RWPE1 (cell line): ENCODE data around the gene RHNO1.

ENCODE experiments used
- CTCF ChIA-PET: fragments of 350-600 bp; sonication (Branson Sonifier 250); formaldehyde crosslinking; extraction: SDS; loops from one replicate; lab custom pipeline; 2021; lab: Yijun Ruan, JAX
- POLR2A ChIA-PET: fragments of 400-600 bp; formaldehyde crosslinking; extraction: SDS; loops from one replicate; lab custom pipeline; 2020; ENCODE audit warnings: antibody characterized with exemption; ENCODE audit not compliant: low non-redundant PET; lab: Yijun Ruan, JAX
- DNase-seq: peaks from one replicate; pipeline ENCODE4 v3.0.0; 2012; ENCODE audit warnings: low spot score
- H3K27ac ChIP-seq: fragments of 450-650 bp; 2 replicates; pipeline ENCODE4 v1.5.1; 2017
- TF ChIP-seq, protein P1 (sequence below): fragments of 450-650 bp; conservative IDR thresholded peaks from 2 replicates; pipeline ENCODE4 v1.5.1; 2017; ENCODE audit warnings: low read depth, mild to moderate bottlenecking

The RHNO1 gene

DNA sequence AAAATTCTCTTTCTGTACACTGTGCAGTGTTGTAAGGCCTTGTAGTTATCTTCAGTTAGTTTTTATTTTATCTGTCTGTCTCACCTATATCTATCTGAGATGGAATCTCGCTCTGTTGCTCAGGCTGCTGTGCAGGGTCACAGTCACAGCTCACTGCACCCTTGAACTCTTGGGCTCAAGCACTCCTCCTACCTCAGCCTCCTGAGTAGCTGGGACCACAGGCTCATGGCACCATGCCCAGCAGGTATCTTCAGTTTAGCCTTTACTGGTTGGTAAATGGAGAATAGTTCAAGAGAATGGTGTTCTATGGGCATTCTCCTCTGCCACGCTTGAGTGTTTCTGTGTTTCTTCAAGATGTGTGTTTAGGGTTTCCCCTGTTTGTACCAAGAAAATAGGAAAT is 27.2 kb downstream of the RHNO1 start:
- POLR2A ChIA-PET: no interaction called here
- CTCF ChIA-PET: no interaction called here
- TF ChIP-seq, protein P1, sequence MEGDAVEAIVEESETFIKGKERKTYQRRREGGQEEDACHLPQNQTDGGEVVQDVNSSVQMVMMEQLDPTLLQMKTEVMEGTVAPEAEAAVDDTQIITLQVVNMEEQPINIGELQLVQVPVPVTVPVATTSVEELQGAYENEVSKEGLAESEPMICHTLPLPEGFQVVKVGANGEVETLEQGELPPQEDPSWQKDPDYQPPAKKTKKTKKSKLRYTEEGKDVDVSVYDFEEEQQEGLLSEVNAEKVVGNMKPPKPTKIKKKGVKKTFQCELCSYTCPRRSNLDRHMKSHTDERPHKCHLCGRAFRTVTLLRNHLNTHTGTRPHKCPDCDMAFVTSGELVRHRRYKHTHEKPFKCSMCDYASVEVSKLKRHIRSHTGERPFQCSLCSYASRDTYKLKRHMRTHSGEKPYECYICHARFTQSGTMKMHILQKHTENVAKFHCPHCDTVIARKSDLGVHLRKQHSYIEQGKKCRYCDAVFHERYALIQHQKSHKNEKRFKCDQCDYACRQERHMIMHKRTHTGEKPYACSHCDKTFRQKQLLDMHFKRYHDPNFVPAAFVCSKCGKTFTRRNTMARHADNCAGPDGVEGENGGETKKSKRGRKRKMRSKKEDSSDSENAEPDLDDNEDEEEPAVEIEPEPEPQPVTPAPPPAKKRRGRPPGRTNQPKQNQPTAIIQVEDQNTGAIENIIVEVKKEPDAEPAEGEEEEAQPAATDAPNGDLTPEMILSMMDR: no peak
- H3K27ac ChIP-seq: no peak overlapping the region
- DNase-seq: no peak

DNA sequence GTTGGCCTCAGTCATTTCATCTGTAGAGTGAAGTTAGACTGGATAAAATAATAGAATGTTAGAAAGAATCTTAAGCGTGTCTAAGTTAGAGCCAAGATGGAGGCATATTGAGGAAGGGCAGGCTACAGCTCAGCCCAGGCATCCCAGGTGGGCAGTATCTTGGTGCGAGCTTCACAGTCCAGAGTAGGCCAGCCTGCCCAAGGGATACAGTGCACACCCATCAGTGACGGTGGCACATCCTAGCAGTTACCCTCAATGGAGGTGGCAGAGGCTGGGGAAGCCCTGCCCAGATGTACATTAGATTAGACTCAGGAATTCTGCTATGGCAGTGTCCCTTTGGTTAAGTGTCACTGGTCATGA is 35.2 kb downstream of the RHNO1 start:
- no peak overlapping the region for H3K27ac ChIP-seq
- CTCF ChIA-PET: interaction anchor here (0.6 kb wide), 1 partner anchor 12 kb away, joined by 4 read pairs; no protein-coding TSS in a partner anchor
- DNase-seq: no peak
- TF ChIP-seq, protein P1: no peak
- POLR2A ChIA-PET: no interaction called here

DNA sequence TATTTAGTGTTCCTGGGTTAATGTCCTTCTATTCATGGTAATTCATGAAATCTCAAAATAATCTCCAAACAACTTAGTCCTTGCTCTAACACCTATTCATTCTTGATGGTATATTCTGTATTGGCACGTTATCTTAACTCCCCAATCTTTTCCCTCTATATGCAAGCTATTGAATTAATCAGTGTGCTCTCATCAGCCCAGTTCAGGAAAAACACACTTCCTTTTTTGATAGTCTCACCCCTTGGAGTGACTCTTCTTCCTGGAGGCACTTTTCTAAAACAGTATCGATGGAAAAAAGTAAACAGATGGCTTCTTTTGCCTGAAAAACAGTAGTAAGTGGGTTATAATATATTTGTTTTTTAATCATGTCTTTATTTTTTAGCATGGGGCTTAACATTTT is 42.2 kb downstream of the RHNO1 start:
- ChIA-PET CTCF (no interaction called here), POLR2A (no interaction called here)
- no peak overlapping the region for H3K27ac ChIP-seq
- DNase-seq: no peak
- TF ChIP-seq, protein P1: no peak

DNA sequence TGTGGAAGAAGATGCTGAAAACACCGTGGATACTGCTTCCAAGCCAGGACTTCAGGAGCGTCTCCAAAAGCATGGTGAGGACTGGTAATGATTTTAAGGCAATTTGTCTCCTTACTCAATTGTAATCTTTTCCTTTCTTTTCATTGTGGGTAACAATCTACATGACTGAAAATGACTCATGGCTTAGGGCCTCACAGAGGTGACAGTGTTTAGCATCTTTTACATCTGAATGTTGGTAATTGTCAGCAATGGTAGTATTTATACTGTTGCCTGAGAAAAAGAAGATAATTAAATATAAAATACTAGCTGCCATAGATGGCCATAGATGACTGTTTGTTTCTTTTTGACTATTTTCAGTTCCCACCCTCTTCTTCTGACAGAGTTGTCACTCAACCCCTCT is 45.3 kb downstream of the RHNO1 start:
- ChIA-PET POLR2A (no interaction called here), CTCF (interaction anchor here (0.7 kb wide), 1 partner anchor 17 kb away, joined by 9 read pairs; no protein-coding TSS in a partner anchor)
- no peak overlapping the region for H3K27ac ChIP-seq
- TF ChIP-seq, protein P1: no peak
- no peak for DNase-seq

DNA sequence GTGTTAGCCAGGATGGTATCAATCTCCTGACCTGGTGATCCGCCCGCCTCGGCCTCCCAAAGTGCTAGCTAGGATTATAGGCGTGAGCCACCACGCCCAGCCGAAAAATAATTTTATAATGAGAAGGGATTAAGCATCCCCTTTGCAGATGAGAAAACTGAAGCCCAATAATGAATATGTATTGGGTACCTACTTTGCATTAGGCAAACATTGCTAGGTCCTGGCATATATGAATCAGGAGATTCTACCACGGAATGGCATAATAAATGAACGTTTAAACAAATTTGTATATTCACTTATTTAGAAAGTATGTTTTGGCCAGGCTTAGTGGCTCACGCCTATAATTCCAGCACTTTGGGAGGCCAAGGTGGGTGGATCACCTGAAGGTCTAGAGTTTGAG is 46.0 kb downstream of the RHNO1 start:
- TF ChIP-seq, protein P1: no peak
- ChIA-PET POLR2A (no interaction called here), CTCF (no interaction called here)
- DNase-seq: no peak
- no peak overlapping the region for H3K27ac ChIP-seq

DNA sequence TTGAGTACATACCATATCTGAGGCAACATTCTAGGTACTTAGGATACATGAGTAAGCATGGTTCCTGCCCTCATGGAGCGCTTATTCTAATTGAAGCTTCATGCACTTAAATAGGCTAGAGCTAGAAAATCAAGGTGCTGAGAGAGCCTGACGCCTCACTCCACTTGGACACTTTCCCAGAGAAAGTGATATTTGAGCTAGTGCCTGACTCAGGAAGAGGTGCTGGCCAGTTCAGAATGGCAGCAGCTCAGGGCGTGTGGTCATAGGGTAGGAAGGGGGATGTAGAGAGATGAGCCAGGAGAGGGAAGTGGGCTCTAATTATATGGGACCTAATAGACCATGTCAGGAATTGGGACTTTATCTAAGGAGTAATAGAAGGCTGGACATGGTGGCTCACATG is 47.0 kb downstream of the RHNO1 start:
- no peak for DNase-seq
- ChIA-PET POLR2A (no interaction called here), CTCF (interaction anchor here (0.6 to 0.7 kb wide), 4 partner anchors 12 to 1744 kb away, joined by 4 to 5 read pairs (median 4); no protein-coding TSS in a partner anchor)
- H3K27ac ChIP-seq: no peak overlapping the region
- TF ChIP-seq, protein P1: no peak
